Cardiac fibroblast (primary cell): ENCODE measurements around the gene KLHL29.
A peak's percentile ranks its signal among the peaks of the same experiment; 100 is the strongest.

ENCODE experiments used
- DNase-seq, 2 donors: peaks; one replicate each; pipeline versions ENCODE4 v3.0.0 to v3.0.0-alpha.2; 2010; ENCODE audit warnings: low read depth in 2 of 2
- H3K4me3 ChIP-seq, 2 donors: replicated peaks in 1 of 2; 1 replicate in 1 of 2; 2 replicates in 1 of 2; pipeline ENCODE4 v1.5.1; 2011; ENCODE audit warnings: low read depth in 2 of 2, low read length in 2 of 2, mild to moderate bottlenecking in 2 of 2, moderate library complexity in 1 of 2
- CTCF ChIP-seq: IDR thresholded peaks from one replicate; pipeline ENCODE4 v1.5.1; 2011; ENCODE audit warnings: low read depth, mild to moderate bottlenecking, low read length, inconsistent platforms

The KLHL29 gene

GRCh38 chr2:23485841-23486683 is 101.1 kb downstream of the KLHL29 start:
- no peak for TF ChIP-seq CTCF

GRCh38 chr2:23486684-23487075 is 101.7 kb downstream of the KLHL29 start:
- DNase-seq = peak; percentile 42 to 60
- no peak overlapping the region for H3K4me3 ChIP-seq
- TF ChIP-seq CTCF = no peak

More at GRCh38 chr2:23485841-23486683, 101.1 kb downstream of the KLHL29 start:
- no peak for DNase-seq
- no peak overlapping the region for H3K4me3 ChIP-seq

- peak; percentile 38 to 76 for DNase-seq
- no peak overlapping the region for H3K4me3 ChIP-seq
- no peak for TF ChIP-seq CTCF
Measured at GRCh38 chr2:23487735-23488492, 102.9 kb downstream of the KLHL29 start.

- DNase-seq = no peak
- no peak for TF ChIP-seq CTCF
- H3K4me3 ChIP-seq = no peak overlapping the region
Measured at GRCh38 chr2:23488584-23488983, 103.6 kb downstream of the KLHL29 start.

- peak in 1 of 2 donors; percentile 48 for DNase-seq
- H3K4me3 ChIP-seq = no peak overlapping the region
- TF ChIP-seq CTCF = no peak
Measured at GRCh38 chr2:23489471-23490322, 104.7 kb downstream of the KLHL29 start.

- TF ChIP-seq CTCF = no peak
- no peak overlapping the region for H3K4me3 ChIP-seq
Measured at GRCh38 chr2:23491591-23492336, 106.8 kb downstream of the KLHL29 start.

More at GRCh38 chr2:23491591-23492336, 106.8 kb downstream of the KLHL29 start:
- DNase-seq = no peak
